OCI-LY3 (cell line): ENCODE data around the gene SELENOP.

Source experiments
- H2AFZ ChIP-seq: fragments of 200-600, 300-600 bp; shearing (Covaris generic); 2 replicates; pipeline ENCODE4 v1.6.0; 2014; ENCODE audit warnings: antibody characterized with exemption, low read depth, low read length
- H3K27ac ChIP-seq: fragments of 200-600, 300-600 bp; sonication (generic); 2 replicates; pipeline ENCODE4 v1.5.1; 2014; ENCODE audit warnings: mild to moderate bottlenecking, low read length, moderate library complexity, mixed read lengths
- H3K27me3 ChIP-seq: fragments of 200-600, 300-600 bp; sonication (generic); 2 replicates; pipeline ENCODE4 v1.6.1; 2014; ENCODE audit warnings: low read depth, low read length, mixed read lengths
- H3K36me3 ChIP-seq: fragments of 200-600, 300-600 bp; sonication (generic); replicated peaks from 2 replicates; pipeline ENCODE3; 2014; ENCODE audit warnings: low read depth, low read length, mixed read lengths
- H3K4me1 ChIP-seq: fragments of 300-600, 200-600 bp; sonication (generic); 2 replicates; pipeline ENCODE4 v1.6.1; 2014; ENCODE audit warnings: low read length, mixed read lengths
- H3K4me2 ChIP-seq: fragments of 200-600, 300-600 bp; sonication (generic); 2 replicates; pipeline ENCODE4 v1.6.1; 2014; ENCODE audit warnings: low read length, mixed read lengths
- H3K4me3 ChIP-seq: fragments of 300-600, 200-600 bp; sonication (generic); 2 replicates; pipeline ENCODE4 v1.5.1; 2014; ENCODE audit warnings: antibody characterized with exemption, mild to moderate bottlenecking, low read length, moderate library complexity
- H3K79me2 ChIP-seq: fragments of 300-600, 200-600 bp; shearing (Covaris generic); 2 replicates; pipeline ENCODE4 v1.6.1; 2014; ENCODE audit warnings: mild to moderate bottlenecking, low read length, mixed read lengths
- H3K9ac ChIP-seq: fragments of 300-600, 200-600 bp; shearing (Covaris generic); 2 replicates; pipeline ENCODE4 v1.6.0; 2014; ENCODE audit warnings: mild to moderate bottlenecking, low read length, moderate library complexity
- H3K9me3 ChIP-seq: fragments of 200-600, 300-600 bp; shearing (Covaris generic); 2 replicates; pipeline ENCODE4 v1.6.1; 2014; ENCODE audit warnings: low read length, mixed read lengths; ENCODE audit not compliant: insufficient read depth
- H4K20me1 ChIP-seq: fragments of 200-600, 300-600 bp; sonication (generic); 2 replicates; pipeline ENCODE4 v1.6.1; 2016; ENCODE audit warnings: low read length, mixed read lengths; ENCODE audit not compliant: insufficient read depth
- EZH2phosphoT487 ChIP-seq: fragments of 200-600 bp; shearing (Covaris generic); IDR thresholded peaks from 2 replicates; pipeline ENCODE4 v1.6.1; 2018; ENCODE audit warnings: antibody characterized with exemption, mixed run types, low read depth
- TF ChIP-seq, protein P1 (sequence below): fragments of 200-600, 300-600 bp; sonication (generic); IDR thresholded peaks from 2 replicates; pipeline ENCODE4 v1.5.1; 2014; ENCODE audit warnings: antibody characterized with exemption, low read length, low read depth

SELENOP gene, protein sequence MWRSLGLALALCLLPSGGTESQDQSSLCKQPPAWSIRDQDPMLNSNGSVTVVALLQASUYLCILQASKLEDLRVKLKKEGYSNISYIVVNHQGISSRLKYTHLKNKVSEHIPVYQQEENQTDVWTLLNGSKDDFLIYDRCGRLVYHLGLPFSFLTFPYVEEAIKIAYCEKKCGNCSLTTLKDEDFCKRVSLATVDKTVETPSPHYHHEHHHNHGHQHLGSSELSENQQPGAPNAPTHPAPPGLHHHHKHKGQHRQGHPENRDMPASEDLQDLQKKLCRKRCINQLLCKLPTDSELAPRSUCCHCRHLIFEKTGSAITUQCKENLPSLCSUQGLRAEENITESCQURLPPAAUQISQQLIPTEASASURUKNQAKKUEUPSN

DNA sequence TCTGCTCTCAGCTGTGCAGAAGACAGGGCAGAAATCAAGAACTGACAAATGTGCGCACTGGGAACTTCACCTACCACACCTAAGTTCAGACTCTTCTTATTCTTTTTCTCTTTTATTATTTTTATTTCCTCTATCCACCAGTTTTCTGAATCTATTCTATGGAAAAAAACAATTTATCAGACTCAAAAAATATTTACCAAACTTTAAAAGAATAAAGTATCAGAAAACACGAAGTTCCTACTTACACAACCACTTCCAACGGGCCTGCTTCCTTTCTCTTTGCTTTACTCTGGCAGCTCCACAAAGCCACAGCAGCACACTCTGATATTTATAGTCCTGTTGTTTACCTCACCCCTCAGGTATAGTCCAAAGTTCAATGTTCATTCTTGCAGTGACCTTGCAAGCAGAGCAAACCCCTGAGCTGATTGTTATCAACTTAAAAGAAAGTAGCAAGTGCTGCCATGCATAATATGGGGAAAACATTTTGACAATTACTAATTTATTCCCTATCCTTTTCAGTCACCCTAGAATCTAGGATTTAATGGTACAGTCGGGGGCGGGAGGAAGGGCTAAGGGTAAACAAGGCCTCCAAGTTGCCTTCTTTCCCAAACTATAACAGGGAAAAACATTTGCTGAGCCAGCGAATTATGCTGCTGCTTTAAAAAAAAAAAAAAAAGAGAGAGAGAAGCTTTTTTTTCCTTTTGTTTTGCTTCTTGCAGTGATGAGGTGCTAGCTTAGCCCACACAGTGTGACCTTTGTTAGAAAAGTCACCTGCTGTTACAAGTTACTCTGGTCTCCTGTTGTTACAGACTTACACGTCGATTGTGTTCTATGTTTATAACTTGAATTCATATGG lies at the start of gene SELENOP:
TSS of gene SELENOP (minus strand) at position 302 of the 856 bp plus-strand sequence. CDS start 3,539 bp downstream, outside the sequence.
- no peak within 1 kb of the TSS for H3K4me2 ChIP-seq

DNA sequence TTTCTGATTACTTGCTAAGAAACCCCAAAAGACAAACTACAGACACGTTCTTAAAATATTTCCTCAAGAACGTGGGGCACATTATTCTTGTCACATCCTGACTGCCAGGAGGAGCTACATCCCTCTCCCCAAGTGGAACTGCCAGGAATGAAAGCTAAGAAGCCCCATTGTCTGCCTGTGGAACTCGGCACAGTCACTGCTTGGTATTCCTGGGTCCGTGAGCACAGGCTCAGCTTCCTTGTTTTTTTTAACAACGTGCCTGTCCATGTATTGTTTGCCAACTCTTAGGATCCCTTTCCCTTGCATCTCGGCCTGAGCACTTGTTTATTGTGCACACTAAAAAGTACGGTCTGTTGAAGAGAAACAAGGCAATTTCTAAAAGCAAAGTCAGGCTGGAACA lies 47.0 kb upstream of the SELENOP start:
- TF ChIP-seq, protein P1, sequence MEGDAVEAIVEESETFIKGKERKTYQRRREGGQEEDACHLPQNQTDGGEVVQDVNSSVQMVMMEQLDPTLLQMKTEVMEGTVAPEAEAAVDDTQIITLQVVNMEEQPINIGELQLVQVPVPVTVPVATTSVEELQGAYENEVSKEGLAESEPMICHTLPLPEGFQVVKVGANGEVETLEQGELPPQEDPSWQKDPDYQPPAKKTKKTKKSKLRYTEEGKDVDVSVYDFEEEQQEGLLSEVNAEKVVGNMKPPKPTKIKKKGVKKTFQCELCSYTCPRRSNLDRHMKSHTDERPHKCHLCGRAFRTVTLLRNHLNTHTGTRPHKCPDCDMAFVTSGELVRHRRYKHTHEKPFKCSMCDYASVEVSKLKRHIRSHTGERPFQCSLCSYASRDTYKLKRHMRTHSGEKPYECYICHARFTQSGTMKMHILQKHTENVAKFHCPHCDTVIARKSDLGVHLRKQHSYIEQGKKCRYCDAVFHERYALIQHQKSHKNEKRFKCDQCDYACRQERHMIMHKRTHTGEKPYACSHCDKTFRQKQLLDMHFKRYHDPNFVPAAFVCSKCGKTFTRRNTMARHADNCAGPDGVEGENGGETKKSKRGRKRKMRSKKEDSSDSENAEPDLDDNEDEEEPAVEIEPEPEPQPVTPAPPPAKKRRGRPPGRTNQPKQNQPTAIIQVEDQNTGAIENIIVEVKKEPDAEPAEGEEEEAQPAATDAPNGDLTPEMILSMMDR = no peak
- no peak for TF ChIP-seq EZH2phosphoT487
- Histone ChIP-seq H2AFZ (no peak overlapping the region), H3K4me2 (no peak overlapping the region), H3K4me1 (no peaks in the 10 kb centered on the region), H4K20me1 (no peaks in the 10 kb centered on the region), H3K9me3 (no peaks in the 10 kb centered on the region), H3K27me3 (no peaks in the 10 kb centered on the region), H3K79me2 (no peaks in the 10 kb centered on the region), H3K9ac (no peak overlapping the region), H3K4me3 (no peak overlapping the region), H3K27ac (no peak overlapping the region), H3K36me3 (no peaks in the 10 kb centered on the region)

More for the DNA sequence above, at the start of gene SELENOP:
- Histone ChIP-seq H3K9ac (no peak within 1 kb of the TSS), H3K79me2 (no peaks in the 10 kb centered on the region), H3K4me1 (no peaks in the 10 kb centered on the region), H2AFZ (no peak within 1 kb of the TSS), H4K20me1 (no peaks in the 10 kb centered on the region), H3K27ac (no peak within 1 kb of the TSS), H3K4me3 (no peak within 1 kb of the TSS), H3K9me3 (no peaks in the 10 kb centered on the region), H3K36me3 (no peaks in the 10 kb centered on the region), H3K27me3 (no peaks in the 10 kb centered on the region)
- TF ChIP-seq, protein P1 = no peak
- TF ChIP-seq EZH2phosphoT487 = no peak

DNA sequence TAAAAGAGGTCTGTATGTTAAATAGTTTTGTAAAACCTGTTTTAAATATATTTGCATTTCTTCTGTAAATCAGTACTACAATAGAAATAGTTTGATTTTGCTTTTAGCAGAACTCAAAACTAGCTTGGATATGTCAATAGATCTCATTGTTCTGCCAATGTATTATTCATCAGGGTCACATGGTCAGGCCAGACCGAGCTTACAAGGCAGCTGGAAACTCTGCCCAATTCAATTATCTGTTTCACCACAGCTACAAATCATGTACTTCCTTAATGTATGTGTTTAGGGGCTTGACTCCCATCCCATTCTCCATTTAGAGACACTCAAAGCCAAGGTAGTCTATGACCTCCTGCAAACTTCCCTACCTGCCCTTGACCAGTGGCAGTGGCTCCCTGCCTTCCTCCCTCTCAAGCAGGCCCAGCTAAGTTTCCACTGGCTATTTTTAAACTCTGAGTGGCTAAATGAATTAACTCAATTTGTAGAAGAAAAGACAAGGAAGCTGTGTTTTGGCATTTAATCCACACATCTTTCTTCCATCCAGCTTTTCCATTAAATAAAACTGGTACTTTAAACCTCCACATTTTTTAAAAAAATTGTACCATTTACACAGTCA lies 46.4 kb upstream of the SELENOP start:
- H3K36me3 ChIP-seq = no peaks in the 10 kb centered on the region
- no peak overlapping the region for H3K27ac ChIP-seq
- H3K79me2 ChIP-seq = no peaks in the 10 kb centered on the region
- H3K9ac ChIP-seq = no peak overlapping the region
- TF ChIP-seq, protein P1 = no peak
- no peak for TF ChIP-seq EZH2phosphoT487
- no peak overlapping the region for H2AFZ ChIP-seq
- no peaks in the 10 kb centered on the region for H3K27me3 ChIP-seq
- H3K9me3 ChIP-seq = no peaks in the 10 kb centered on the region
- H3K4me2 ChIP-seq = no peak overlapping the region
- H3K4me1 ChIP-seq = no peaks in the 10 kb centered on the region
- H4K20me1 ChIP-seq = no peaks in the 10 kb centered on the region
- no peak overlapping the region for H3K4me3 ChIP-seq

DNA sequence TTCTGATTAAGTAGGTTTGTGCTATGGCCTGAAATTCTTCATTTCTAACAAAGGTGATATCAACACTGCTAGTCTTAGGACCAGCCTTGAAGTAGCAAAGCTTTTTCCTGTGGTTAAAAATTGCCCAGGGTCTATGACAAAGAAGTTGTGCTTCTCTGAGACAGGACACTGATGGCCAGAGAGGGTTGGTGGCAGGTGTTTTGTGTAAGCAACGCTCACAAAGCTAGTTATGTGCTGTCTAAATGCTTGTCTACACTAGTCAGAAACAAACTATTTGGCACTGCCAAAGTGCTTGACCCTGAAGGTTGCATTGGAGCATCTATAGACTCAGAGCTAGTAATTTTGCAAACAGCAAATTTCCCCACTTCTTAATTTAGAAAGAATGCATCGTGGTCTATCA lies 44.1 kb upstream of the SELENOP start:
- no peaks in the 10 kb centered on the region for H4K20me1 ChIP-seq
- H3K36me3 ChIP-seq = no peaks in the 10 kb centered on the region
- no peaks in the 10 kb centered on the region for H3K4me1 ChIP-seq
- H3K79me2 ChIP-seq = no peaks in the 10 kb centered on the region
- no peaks in the 10 kb centered on the region for H3K27me3 ChIP-seq
- H3K27ac ChIP-seq = no peak overlapping the region
- no peak overlapping the region for H3K4me3 ChIP-seq
- H3K9me3 ChIP-seq = no peaks in the 10 kb centered on the region
- H3K4me2 ChIP-seq = no peak overlapping the region
- H3K9ac ChIP-seq = no peak overlapping the region
- TF ChIP-seq, protein P1 = no peak
- TF ChIP-seq EZH2phosphoT487 = no peak
- no peak overlapping the region for H2AFZ ChIP-seq
